IPS-NIHi7 (cell line): Measurements from ENCODE around the gene RASGRF2.
"Not testable (repeated sequence)": the region's sequence is repeated elsewhere in the genome, so short reads cannot be mapped to it uniquely, and the experiment has no call there.

ENCODE experiments used
- DNase-seq: peaks from one replicate; pipeline ENCODE4 v3.0.0; 2012; ENCODE audit warnings: mixed read lengths; ENCODE audit errors: extremely low spot score

Gene RASGRF2

DNA sequence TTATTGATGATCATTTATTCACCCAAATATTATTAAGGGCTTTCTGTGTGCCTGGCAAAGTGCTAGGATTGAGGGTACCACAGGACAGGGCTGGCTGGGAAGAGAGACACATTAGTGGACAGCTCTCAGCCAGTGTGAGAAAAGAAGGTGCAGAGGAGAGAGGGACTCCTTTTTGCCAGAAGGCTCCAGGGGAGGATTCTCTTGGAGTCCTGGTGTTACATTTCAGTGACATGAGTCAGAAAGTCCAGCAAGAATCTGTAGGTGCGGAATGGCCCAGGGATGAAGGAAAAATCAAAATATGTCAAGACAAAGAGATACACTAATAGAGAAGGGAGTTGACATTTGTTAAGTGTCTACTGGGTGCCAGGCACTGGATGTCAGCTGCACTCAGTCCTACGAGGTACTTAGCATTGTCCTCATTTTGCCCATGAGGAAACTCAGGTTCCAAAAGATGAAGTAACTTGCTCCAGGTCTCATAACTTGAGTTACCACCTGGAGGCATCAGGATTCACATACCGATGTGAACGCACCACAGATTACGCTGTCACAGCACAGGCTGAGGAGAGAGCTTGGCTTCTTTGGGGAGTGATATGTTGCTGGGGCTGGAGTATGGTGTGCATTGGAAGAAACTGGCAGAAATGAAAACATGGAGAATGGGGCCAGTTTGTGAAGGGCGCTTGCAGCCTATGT, 60.5 kb downstream of the RASGRF2 start:
- DNase-seq, result no peak

DNA sequence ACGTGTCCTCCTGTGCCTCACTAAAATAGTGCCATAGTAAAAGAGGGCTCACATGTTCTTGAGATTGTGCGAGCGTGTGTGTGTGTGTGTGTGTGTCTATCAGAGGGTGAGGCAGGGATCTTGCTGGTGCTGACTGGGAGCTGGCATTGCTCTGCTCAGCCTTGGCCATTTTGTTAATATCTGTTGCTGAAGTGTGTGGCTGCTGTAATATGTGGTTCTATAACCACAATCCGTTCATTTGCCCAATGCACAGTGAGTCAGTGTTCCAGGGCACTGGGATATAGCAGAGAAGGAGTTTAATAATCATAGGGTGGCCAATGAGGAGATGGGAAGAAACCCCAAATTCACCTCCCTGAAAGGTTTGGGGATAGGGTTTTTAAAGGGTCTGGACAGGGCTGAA, 61.3 kb downstream of the RASGRF2 start:
- no peak for DNase-seq

DNA sequence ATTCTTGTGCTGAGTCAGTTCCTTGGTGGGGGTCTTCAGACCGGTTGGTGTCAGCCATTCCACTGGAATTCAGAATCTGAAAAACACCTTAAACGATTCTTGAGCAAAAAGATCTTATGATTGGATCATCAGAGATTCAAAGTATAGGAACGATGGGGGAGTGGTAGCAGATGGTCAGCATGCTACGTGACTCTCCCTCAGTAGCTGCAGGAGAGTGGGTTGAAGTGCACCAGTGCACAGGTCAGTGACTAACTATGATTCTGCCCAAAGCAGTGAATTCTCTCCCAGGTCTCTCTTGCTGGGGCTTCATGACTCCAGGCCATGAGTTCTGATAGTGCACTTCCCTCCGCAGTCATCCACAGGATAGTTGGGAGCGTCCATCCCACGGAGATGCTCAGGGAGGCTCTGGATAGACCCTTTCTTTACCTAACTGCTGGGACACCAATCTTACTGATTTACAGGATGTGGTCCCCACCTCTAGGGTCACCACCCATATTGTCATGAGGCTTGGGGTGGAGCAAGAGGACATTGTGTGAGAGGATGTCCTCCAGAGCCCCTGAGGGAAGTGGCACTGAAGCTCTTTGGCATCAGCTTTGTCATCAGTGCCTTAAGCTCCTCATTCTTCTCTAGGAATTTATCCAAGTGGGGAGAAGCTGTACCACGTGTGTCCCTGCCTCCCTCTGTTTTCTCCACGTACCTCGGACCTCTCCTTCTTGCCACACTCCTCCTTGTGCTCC, 62.0 kb downstream of the RASGRF2 start:
- DNase-seq, result no peak

DNA sequence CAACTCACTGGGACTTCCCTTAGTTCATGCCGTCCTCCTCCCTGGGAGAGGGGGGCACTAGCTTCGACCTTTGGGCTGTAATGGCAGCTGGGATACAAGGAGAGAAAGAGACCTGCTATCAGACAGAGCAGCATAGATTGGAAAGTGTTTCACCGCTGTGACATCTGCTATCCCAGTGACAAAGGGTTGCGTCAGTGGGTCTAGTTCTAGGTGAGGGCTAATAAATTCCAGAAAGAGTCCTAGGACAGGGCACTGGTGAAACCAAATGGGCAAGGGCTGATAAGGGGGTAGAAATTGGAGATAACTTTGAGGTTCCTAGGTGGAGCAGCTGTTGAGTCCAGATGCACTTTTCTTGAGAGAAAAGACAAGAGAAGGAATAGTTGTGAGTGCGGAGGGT, 62.5 kb downstream of the RASGRF2 start:
- no peak for DNase-seq

DNA sequence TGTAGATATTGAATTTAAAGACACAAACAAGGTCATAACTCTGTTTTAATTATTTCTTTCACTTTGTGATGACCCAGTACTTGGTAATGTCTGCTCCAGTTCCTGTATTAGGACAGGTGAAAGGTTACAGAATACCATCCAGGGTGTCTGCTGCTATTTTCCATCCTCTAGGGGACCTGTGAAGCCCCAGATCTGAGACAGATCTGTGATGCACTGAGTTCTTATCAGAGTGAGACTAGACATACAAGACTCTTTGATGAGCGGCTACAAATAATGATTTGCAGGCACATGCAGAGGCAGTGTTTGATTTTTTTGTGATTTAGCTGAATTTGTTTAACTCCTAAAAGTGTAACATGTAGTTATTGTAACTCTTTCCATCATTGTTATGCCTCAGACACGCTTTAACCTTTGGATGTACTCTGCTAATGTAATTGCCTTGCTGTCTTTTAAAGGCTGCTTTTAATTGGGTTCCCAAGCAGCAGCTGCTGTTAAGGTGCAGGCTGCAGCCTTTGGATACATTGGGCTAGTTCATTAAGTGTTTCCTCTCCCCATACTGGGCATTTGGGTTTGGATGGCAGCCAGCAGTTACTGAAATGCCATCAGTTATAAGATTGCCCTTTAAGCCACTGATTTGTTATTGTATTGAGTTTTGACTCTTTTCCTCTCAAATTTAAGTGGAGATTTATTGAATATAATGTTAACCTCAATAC, 63.3 kb downstream of the RASGRF2 start:
- no peak for DNase-seq

DNA sequence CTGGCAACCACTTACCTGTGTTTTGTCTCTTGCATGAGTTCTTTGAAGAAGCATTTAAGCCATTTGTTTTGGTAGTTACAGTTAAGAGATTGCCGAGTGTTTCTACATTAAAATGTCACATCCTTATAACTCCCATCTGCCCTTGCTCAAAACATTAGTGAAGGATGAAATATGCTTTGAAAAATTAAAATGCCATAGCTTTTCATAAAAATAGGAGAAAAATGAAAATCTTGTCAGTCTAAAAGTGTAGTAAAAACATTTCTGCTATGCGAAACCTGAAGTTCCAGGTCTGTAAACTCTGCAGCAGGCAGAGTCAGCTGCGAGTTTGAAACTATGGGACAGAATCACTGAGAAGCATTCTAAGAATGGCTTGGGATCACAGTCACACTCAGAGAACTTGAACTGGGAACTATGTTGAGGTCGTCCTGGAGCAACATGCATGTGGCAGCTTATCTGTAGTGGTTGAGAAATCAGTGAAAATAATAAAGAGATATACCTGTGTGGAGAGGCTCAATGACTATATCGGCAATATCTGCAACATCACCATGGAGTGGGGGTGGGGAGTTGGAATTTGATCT, 67.4 kb downstream of the RASGRF2 start:
- DNase-seq, result no peak

DNA sequence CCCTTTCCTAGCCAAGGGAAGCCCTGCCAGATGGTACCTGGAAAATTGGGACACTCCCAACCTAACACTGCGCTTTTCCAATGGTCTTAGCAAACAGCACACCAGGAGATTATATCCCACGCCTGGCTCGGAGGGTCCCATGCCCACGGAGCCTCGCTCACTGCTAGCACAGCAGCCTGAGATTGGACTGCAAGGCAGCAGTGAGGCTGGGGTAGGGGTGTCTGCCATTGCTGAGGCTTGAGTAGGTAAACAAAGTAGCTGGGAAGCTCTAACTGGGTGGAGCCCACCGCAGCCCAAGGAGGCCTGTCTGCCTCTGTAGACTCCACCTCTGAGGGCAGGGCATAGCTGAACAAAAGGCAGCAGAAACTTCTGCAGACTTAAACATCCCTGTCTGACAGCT, 68.7 kb downstream of the RASGRF2 start:
- not testable (repeated sequence) for DNase-seq

DNA sequence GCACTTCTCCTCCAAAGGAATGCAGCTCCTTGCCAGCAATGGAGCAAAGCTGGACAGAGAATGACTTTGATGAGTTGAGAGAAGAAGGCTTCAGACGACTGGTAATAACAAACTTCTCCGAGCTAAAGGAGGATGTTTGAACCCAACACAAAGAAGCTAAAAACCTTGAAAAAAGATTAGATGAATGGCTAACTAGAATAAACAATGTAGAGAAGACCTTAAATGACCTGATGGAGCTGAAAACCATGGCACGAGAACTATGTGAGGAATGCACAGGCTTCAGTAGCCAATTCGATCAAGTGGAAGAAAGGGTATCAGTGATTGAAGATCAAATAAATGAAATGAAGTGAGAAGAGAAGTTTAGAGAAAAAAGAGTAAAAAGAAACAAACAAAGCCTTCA, 69.6 kb downstream of the RASGRF2 start:
- not testable (repeated sequence) for DNase-seq

DNA sequence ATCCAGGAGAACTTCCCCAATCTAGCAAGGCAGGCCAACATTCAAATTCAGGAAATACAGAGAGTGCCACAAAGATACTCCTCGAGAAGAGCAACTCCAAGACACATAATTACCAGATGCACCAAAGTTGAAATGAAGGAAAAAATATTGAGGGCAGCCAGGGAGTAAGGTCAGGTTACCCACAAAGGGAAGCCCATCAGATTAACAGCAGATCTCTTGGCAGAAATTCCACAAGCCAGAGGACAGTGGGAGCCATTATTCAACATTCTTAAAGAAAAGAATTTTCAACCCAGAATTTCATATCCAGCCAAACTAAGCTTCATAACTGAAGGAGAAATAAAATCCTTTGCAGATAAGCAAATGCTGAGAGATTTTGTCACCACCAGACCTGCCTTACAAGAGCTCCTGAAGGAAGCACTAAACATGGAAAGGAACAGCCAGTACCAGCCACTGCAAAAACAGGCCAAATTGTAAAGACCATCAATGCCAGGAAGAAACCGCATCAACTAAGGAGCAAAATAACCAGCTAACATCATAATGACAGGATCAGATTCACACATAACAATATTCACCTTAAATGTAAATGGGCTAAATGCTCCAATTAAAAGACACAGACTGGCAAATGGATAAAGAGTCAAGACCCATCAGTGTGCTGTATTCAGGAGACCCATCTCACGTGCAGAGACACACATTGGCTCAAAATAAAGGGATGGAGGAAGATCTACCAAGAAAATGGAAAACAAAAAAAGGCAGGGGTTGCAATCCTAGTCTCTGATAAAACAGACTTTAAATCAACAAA, 70.3 kb downstream of the RASGRF2 start:
- DNase-seq, result not testable (repeated sequence)

DNA sequence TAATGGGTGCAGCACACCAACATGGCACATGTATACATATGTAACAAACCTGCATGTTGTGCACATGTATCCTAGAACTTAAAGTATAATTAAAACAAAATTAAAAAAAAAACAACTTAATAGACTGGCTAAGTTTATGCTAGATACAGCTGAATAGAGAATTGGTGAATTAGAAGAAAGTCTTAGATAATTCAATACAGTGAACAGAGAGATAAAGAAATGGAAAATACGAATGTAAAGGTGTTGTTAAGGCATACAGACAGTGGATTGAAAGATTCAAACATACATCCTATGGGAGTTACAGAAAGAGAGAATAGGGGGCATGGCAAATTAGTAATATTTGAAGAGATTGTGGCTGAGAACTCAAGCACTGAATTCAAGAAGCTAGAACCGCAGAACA, 75.4 kb downstream of the RASGRF2 start:
- DNase-seq, result no peak

DNA sequence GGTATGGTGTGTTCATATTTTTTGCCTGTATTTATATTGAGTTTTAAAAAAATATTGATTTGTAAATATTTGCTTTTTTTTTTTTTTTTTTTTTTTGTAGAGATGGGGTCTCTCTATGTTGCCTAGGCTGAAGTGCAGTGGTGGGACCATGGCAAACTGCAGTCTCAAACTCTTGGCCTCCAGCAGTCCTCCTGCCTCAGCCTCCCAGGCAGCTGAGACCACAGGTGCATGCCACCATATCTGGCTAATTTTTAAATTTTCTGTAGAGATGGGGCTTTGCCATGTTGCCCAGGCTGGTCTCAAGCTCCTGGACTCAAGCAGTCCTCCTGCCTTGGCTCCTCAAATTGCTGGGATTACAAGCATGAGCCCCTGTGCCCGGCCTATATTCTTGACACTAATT, 78.3 kb downstream of the RASGRF2 start:
- no peak for DNase-seq

DNA sequence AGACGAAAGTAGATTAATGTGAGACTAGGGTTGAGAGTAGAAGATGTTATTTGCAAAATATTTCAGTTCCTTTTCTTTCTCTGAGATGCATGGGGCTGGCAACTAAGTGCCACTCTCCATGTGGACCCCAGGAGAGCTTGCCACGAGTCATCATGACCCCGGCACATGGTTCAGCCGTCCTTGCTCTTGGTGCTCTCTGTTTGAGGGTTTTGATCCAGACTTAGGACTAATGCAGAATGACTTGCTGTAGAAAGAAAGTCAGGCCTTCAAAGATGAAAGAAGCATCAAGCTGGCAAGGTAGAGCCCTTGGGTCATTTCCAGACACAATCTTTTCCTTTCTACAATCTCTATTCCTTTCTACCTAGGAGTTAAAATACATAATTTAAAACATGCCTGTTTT, 84.7 kb downstream of the RASGRF2 start:
- no peak for DNase-seq

DNA sequence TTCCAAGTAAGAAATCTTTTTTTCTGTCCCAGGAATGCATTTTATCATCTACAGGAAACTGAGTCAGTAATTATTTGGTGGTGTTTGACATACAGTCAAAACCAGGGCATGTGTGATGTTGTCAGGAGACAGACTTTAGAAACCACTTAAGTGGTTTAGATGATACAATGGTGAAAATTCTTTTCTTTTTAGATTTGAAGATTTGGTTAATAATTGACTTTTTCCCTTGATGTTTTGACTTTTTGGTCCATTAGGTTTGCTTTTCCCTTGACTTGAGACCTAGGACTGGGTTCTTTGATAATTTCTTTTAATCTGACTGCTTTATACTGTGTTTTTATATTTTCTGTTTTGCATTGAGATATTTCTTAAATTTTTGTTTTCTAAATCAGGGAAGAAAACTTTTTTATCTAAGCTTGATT, 85.2 kb downstream of the RASGRF2 start:
- DNase-seq, result no peak

DNA sequence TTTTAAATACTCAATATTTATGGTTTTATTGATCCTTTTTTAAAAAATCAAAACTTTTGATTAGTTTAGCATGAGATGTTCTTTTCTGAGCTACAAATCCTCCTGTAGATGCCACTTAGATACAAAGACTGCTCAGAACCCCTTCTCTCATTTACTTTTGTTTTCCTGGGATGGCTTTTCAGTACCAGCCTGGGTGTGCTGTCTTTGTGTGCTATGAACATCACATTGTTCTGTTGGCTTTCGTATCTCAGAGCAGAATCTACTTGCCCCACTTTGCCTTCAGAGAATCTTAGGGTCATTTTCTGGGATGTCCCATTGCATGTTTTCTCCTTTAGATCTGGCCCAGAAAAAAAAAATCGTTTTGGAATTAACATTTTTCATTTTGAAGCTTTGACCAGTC, 85.9 kb downstream of the RASGRF2 start:
- no peak for DNase-seq

DNA sequence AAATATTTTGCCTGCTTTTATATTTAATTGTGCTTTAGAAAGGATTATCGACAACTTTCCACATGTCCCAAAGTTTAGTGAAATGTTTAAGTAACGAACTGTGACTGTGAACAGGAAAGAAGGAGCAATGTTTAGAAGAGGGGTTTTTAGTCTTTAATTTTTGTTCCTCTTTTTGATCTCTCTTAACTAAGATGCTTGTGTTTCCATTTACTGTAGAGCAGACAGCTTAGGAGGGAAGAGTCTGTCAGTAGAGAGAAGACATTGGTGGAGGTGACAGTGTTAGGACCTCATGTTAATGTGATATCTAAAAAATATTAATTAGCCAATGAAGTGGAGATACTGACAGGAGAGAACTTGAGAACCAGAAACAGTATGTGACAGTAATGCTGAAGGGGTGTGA, 92.2 kb downstream of the RASGRF2 start:
- no peak for DNase-seq

DNA sequence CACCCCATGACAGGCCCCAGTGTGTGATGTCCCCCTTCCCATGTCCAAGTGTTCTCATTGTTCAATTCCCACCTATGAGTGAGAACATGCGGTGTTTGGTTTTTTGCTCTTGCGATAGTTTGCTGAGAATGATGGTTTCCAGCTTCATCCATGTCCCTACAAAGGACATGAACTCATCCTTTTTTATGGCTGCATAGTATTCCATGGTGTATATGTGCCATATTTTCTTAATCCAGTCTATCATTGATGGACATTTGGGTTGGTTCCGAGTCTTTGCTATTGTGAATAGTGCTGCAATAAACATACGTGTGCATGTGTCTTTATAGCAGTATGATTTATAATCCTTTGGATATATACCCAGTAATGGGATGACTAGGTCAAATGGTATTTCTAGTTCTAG, 93.1 kb downstream of the RASGRF2 start:
- not testable (repeated sequence) for DNase-seq

DNA sequence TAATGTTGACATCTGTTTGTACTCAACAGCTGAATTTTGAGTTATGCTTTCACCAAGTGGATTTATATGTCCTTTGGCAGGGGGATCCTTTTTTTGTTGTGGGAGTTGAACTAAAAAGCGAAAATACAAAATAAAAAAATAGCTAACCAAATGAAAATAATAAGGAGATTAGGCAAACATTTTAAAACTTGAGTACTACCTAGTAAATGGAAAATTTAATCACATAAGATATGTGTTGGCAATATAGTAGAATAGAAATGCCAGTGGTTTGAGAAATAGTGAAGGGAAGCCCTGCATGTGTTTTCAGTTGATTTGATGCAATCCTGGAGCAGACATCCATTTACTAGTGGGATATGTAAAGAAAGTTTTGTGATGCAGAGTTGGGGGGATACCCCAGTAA, 98.0 kb downstream of the RASGRF2 start:
- no peak for DNase-seq

DNA sequence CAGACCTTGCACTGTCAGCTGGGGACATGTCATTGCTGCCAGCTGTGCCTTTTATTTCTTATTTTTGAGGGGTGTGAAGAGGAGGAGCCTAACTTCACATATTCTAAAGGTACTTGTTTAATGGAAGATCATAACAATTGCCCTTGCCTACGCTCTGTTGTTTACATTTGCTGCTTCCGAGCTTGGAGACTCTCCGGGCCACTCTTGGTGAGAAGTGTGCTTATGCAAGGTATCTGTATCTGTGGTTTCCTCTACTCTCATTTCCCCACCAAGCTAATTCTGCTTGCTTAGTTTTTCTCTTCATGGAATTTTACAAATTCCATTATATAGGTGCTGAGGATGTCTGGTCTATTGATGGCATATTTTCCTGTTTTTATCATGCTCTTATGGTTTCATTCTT, 105.3 kb downstream of the RASGRF2 start:
- no peak for DNase-seq

DNA sequence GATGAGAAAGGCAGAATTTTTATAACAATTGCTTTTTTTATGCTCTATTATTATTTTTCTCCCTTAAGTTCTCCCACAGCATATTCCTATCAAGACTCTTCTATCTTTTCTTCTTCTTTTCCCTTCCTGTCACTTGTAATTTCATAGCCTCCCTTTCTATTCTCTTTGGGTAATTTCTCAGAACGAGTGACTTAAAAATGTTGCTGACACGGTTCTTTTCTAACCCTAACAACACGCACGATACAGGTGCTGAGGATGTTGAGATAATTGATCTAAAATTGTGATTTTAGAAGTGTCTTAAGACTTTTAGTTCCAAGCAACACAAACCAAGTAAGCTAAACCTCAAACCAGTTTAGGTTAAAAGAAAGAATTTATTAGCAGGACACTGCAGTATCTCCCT, 105.9 kb downstream of the RASGRF2 start:
- no peak for DNase-seq

DNA sequence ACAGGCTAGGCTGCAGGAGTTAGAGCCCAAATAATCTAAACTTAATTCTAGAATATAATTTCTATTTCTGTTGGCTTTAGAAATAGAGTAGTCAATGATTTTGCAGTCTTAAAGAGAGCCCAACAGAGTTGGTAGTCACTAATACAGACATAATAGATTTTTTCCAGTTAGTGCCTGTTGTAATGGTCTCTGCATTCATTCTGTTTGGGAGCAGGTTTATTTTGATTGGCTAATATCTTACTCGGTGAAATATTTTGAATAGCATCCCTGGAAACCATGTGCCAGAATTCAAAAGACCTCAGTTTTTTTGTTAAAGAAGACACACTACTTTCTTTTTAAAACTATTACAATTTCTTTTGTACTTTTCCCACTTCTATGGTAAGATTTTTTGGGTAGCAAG, 107.2 kb downstream of the RASGRF2 start:
- no peak for DNase-seq

DNA sequence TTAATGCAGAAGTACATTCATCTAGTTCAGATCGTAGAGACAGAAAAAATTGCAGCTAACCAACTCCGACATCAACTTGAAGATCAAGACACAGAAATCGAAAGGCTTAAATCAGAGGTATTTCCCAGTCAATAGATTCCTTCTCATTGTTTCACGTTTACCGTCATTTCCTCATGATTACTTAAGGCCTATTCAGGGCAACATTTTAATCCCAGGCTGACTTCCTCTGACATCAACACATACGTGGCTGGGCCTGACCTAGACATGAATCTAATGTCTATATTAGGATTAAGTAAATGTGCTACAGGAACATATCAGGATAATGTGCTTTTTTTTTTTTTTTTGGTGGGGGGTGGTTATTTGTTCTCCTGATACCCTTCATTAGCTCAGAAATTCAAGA, 107.9 kb downstream of the RASGRF2 start:
- no peak for DNase-seq

DNA sequence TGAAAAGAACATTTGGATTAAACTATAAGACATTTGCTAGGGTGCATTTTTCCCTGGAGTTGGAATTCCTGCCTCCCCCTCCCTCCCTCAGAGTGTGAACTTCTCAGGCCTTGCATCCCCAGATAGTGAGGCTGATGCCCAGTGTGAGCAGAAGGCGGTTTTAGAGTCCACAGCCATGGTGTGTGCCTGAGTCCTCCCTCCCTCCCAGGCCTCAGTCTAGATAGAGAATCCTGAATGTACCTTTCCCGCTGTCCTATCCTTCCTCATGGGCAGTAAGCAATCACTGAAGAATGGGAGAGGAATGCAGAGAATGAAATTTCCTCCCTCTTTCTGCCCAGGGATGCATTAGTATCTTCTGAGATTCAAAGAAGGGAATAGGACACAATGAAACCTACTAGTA, 108.5 kb downstream of the RASGRF2 start:
- peak; percentile 24 for DNase-seq
